HCT116 (cell line): Measurements from ENCODE around the gene TTLL11. TPM values are rescaled to one million over a fixed set of nuclear protein-coding genes. Genes with fewer than 3 reads are reported as not detected.

ENCODE experiments used
- ATAC-seq: fragments of 200-7000 bp; cut with Tn5 transposase; 2 replicates; pipeline ENCODE4 v1.9.1; 2020; ENCODE audit warnings: mild to moderate bottlenecking, moderate library complexity
- BruUV-seq: library from RNA; stranded (reverse); fragments of 400-500 nt; replicated peaks from 2 replicates; lab custom pipeline; 2021; lab: Mats Ljungman, UMichigan
- CTCF ChIA-PET: fragments of 300-600 bp; sonication (Branson Sonifier 250); formaldehyde crosslinking; loops from one replicate; lab custom pipeline; 2021; ENCODE audit warnings: antibody characterized with exemption; lab: Charles Lee
- POLR2A ChIA-PET: fragments of 300-600, 350-600 bp; sonication (Branson Sonifier 250); formaldehyde crosslinking; loops from one replicate; lab custom pipeline; 2021; ENCODE audit warnings: antibody characterized with exemption; lab: Charles Lee
- RAD21 ChIA-PET, 2 experiments: fragments of 300-600 bp; sonication (Branson Sonifier 250); formaldehyde crosslinking; loops; one replicate each; lab custom pipeline; 2023; ENCODE audit warnings: low total read pairs in 2 of 2; ENCODE audit not compliant: uncharacterized antibody in 2 of 2, unreplicated experiment in 2 of 2, low non-redundant PET in 1 of 2; lab: Charles Lee
- DNase-seq: peaks from one replicate; pipeline ENCODE4 v3.0.0-alpha.2; 2010; ENCODE audit warnings: low read depth, low spot score
- H2AFZ ChIP-seq: fragments of 200-600 bp; shearing (Covaris generic), sonication (generic); 2 replicates; pipeline ENCODE4 v1.6.1; 2017; ENCODE audit warnings: low read depth, mixed run types, mixed read lengths, antibody characterized with exemption, low read length; ENCODE audit not compliant: poor library complexity, severe bottlenecking
- H3K27ac ChIP-seq: 2 replicates; pipeline ENCODE4 v1.5.1; 2012; ENCODE audit warnings: low read depth, low read length
- H3K27me3 ChIP-seq: fragments of 200-600 bp; sonication (generic); 2 replicates; pipeline ENCODE4 v1.6.1; 2016; ENCODE audit warnings: mixed run types, low read length, mixed read lengths; ENCODE audit not compliant: insufficient read depth
- H3K36me3 ChIP-seq, 2 experiments: fragments of 200-500 bp in 1 of 2; fragments of 200-600 bp in 1 of 2; sonication (Bioruptor generic) in 1 of 2; sonication (generic) in 1 of 2; 2 replicates each; pipeline versions ENCODE4 v1.5.1 to v1.6.1; 2014 to 2016; ENCODE audit warnings: low read length in 2 of 2, inconsistent platforms in 1 of 2, mixed read lengths in 1 of 2, mixed run types in 1 of 2; ENCODE audit not compliant: insufficient read depth in 2 of 2, control insufficient read depth in 1 of 2
- H3K4me1 ChIP-seq, 2 experiments: fragments of 200-600 bp in 1 of 2; sonication (generic) in 1 of 2; 2 replicates each; pipeline versions ENCODE4 v1.5.1 to v1.6.1; 2012 to 2017; ENCODE audit warnings: low read length in 2 of 2, inconsistent platforms in 1 of 2, mild to moderate bottlenecking in 1 of 2, mixed read lengths in 1 of 2, mixed run types in 1 of 2, moderate library complexity in 1 of 2; ENCODE audit not compliant: insufficient read depth in 2 of 2, control insufficient read depth in 1 of 2
- H3K4me2 ChIP-seq: fragments of 200-600 bp; sonication (generic); 2 replicates; pipeline ENCODE4 v1.6.1; 2017; ENCODE audit warnings: mixed run types, low read length, mixed read lengths
- H3K4me3 ChIP-seq, 2 experiments: fragments of 200-600 bp in 1 of 2; sonication (generic) in 1 of 2; replicated peaks in 1 of 2; 2 replicates each; pipeline ENCODE4 v1.5.1; 2011 to 2016; ENCODE audit warnings: low read length in 2 of 2, control low read depth in 1 of 2, low read depth in 1 of 2, mild to moderate bottlenecking in 1 of 2, mixed read lengths in 1 of 2, mixed run types in 1 of 2
- H3K79me2 ChIP-seq: fragments of 200-600 bp; sonication (generic); 2 replicates; pipeline ENCODE4 v1.6.1; 2017; ENCODE audit warnings: mild to moderate bottlenecking, mixed run types, low read length, moderate library complexity, mixed read lengths; ENCODE audit not compliant: insufficient read depth
- H3K9ac ChIP-seq: fragments of 200-600 bp; sonication (generic); 2 replicates; pipeline ENCODE4 v1.6.1; 2016; ENCODE audit warnings: low read length, mixed read lengths
- H3K9me2 ChIP-seq: fragments of 200-600 bp; sonication (generic), shearing (Covaris generic); 2 replicates; pipeline ENCODE4 v1.6.1; 2017; ENCODE audit warnings: mixed run types, mild to moderate bottlenecking, moderate library complexity; ENCODE audit not compliant: insufficient read depth
- H3K9me3 ChIP-seq, 2 experiments: fragments of 200-500 bp in 1 of 2; fragments of 200-600 bp in 1 of 2; sonication (Bioruptor generic) in 1 of 2; sonication (generic) in 1 of 2; 2 replicates each; pipeline ENCODE4 v1.6.1; 2014 to 2017; ENCODE audit warnings: low read length in 2 of 2, mixed read lengths in 2 of 2, inconsistent platforms in 1 of 2, low read depth in 1 of 2, mild to moderate bottlenecking in 1 of 2, mixed run types in 1 of 2, moderate library complexity in 1 of 2; ENCODE audit not compliant: control insufficient read depth in 1 of 2, insufficient read depth in 1 of 2
- H4K20me1 ChIP-seq: fragments of 200-600 bp; sonication (generic), shearing (Covaris generic); 2 replicates; pipeline ENCODE4 v1.6.1; 2017; ENCODE audit warnings: mixed run types, mild to moderate bottlenecking, moderate library complexity; ENCODE audit not compliant: insufficient read depth
- CBX3 ChIP-seq: IDR thresholded peaks from 2 replicates; pipeline ENCODE4 v1.6.1; 2012; ENCODE audit warnings: low read depth
- CEBPB ChIP-seq: IDR thresholded peaks from 2 replicates; pipeline ENCODE4 v1.6.1; 2012; ENCODE audit warnings: low read depth
- CTCF ChIP-seq, 3 experiments: fragments of 200-600 bp in 1 of 3; sonication (generic) in 1 of 3; IDR thresholded peaks in 2 of 3; conservative IDR thresholded peaks in 1 of 3; 2 replicates each; pipeline ENCODE4 v1.5.1; 2012 to 2017; ENCODE audit warnings: low read depth in 2 of 3, low read length in 2 of 3, antibody characterized with exemption in 1 of 3, borderline replicate concordance in 1 of 3, control low read depth in 1 of 3, mild to moderate bottlenecking in 1 of 3, mixed read lengths in 1 of 3, mixed run types in 1 of 3, moderate library complexity in 1 of 3; ENCODE audit not compliant: insufficient read depth in 1 of 3
- EGR1 ChIP-seq: IDR thresholded peaks from 2 replicates; pipeline ENCODE4 v1.6.1; 2012; ENCODE audit warnings: low read depth
- ELF1 ChIP-seq: IDR thresholded peaks from 2 replicates; pipeline ENCODE4 v1.6.1; 2012; ENCODE audit warnings: low read depth, borderline replicate concordance
- EZH2phosphoT487 ChIP-seq: fragments of 200-600 bp; IDR thresholded peaks from 2 replicates; pipeline ENCODE4 v1.6.1; 2018; ENCODE audit warnings: antibody characterized with exemption, borderline replicate concordance
- FOSL1 ChIP-seq: IDR thresholded peaks from 2 replicates; pipeline ENCODE4 v1.6.1; 2012; ENCODE audit warnings: low read depth
- JUND ChIP-seq: IDR thresholded peaks from 2 replicates; pipeline ENCODE4 v1.6.1; 2012
- MAX ChIP-seq: IDR thresholded peaks from 2 replicates; pipeline ENCODE4 v1.6.1; 2012
- POLR2A ChIP-seq: IDR thresholded peaks from 2 replicates; pipeline ENCODE4 v1.7.0; 2011; ENCODE audit warnings: borderline replicate concordance; ENCODE audit not compliant: insufficient read depth, insufficient read length; ENCODE audit errors: extremely low read depth
- POLR2AphosphoS5 ChIP-seq: IDR thresholded peaks from 2 replicates; pipeline ENCODE4 v1.6.1; 2011; ENCODE audit warnings: mild to moderate bottlenecking, low read depth, low read length, moderate library complexity
- RAD21 ChIP-seq: IDR thresholded peaks from 2 replicates; pipeline ENCODE4 v1.6.1; 2012; ENCODE audit warnings: low read depth, mild to moderate bottlenecking
- REST ChIP-seq: IDR thresholded peaks from 2 replicates; pipeline ENCODE4 v1.6.1; 2012; ENCODE audit warnings: low read depth
- SIN3A ChIP-seq: IDR thresholded peaks from 2 replicates; pipeline ENCODE4 v1.6.1; 2012; ENCODE audit warnings: low read depth
- SP1 ChIP-seq: IDR thresholded peaks from 2 replicates; pipeline ENCODE4 v1.6.1; 2012; ENCODE audit warnings: low read depth
- SRF ChIP-seq: IDR thresholded peaks from 2 replicates; pipeline ENCODE4 v1.6.1; 2012; ENCODE audit warnings: low read depth
- TCF7L2 ChIP-seq: IDR thresholded peaks from 2 replicates; pipeline ENCODE4 v1.7.0; 2011; ENCODE audit warnings: borderline replicate concordance, inconsistent platforms; ENCODE audit not compliant: insufficient read depth, insufficient read length; ENCODE audit errors: extremely low read depth
- ZBTB33 ChIP-seq: IDR thresholded peaks from 2 replicates; pipeline ENCODE4 v1.6.1; 2011; ENCODE audit warnings: mild to moderate bottlenecking, low read length, moderate library complexity; ENCODE audit not compliant: insufficient replicate concordance; ENCODE audit errors: extremely low read depth
- ZFX ChIP-seq: fragments of 450-650 bp; IDR thresholded peaks from 2 replicates; pipeline ENCODE4 v1.6.1; 2017
- ZNF274 ChIP-seq: fragments of 200-500 bp; sonication (Bioruptor generic); IDR thresholded peaks from 2 replicates; pipeline ENCODE4 v1.6.1; 2014; ENCODE audit warnings: mild to moderate bottlenecking, low read depth, low read length, inconsistent platforms
- intact Hi-C: fragments of 100-400 bp; cut with micrococcal nuclease; formaldehyde crosslinking; loops from 2 replicates; pipeline ENCODE4 v1.10.0; 2022
- total RNA-seq: library from RNA; stranded (reverse); gene quantifications from one replicate; pipeline ENCODE4 v1.2.1, GENCODE V29; 2021; ENCODE audit not compliant: unreplicated experiment

Gene TTLL11
- total RNA-seq, 1 experiment from 2014 or later = 2.2 TPM

GRCh38 chr9:122016309-122016708, 76.8 kb downstream of the TTLL11 start:
- POLR2A ChIA-PET = no interaction called here
- no peaks in the 10 kb centered on the region for H3K9me3 ChIP-seq
- intact Hi-C loops = no loop called here

More at GRCh38 chr9:122016309-122016708, 76.8 kb downstream of the TTLL11 start:
- H3K36me3 ChIP-seq = no peaks in the 10 kb centered on the region
- no peak overlapping the region for H3K27ac ChIP-seq
- DNase-seq (no peak), ATAC-seq (no peak)
- no peak overlapping the region for H2AFZ ChIP-seq
- H3K4me2 ChIP-seq = no peak overlapping the region
- no peak for TF ChIP-seq SP1
- no peak for TF ChIP-seq RAD21
- TF ChIP-seq CBX3 = no peak
- TF ChIP-seq CTCF (IDR thresholded peaks at IDR 0.05 in 2 of 3, conservative IDR thresholded peaks at IDR 0.05 in 1 of 3; ENCODE audit: borderline replicate concordance in 1 of 3, insufficient read depth in 1 of 3, low read depth in 2 of 3, low read length in 2 of 3) = no peak
- no peak for TF ChIP-seq EGR1
- TF ChIP-seq FOSL1 = no peak
- no peak for TF ChIP-seq TCF7L2
- TF ChIP-seq REST = no peak
- no peak for TF ChIP-seq EZH2phosphoT487
- TF ChIP-seq SRF = no peak
- TF ChIP-seq ZBTB33 = no peak
- no peak for TF ChIP-seq CEBPB
- TF ChIP-seq SIN3A = no peak
- TF ChIP-seq MAX = no peak
- no peak for TF ChIP-seq ELF1
- TF ChIP-seq JUND = no peak
- no peak for TF ChIP-seq ZFX
- no peak for TF ChIP-seq POLR2A
- TF ChIP-seq POLR2AphosphoS5 = no peak
- TF ChIP-seq ZNF274 = no peak
- H3K9ac ChIP-seq = no peak overlapping the region
- no TSS peak for BruUV-seq
- H3K9me2 ChIP-seq = no peaks in the 10 kb centered on the region
- H3K4me1 ChIP-seq = no peaks in the 10 kb centered on the region
- H3K79me2 ChIP-seq = no peaks in the 10 kb centered on the region
- peaks cover 5% of the 10 kb centered on the region; the same call in 1 of the 2 replicates for H3K27me3 ChIP-seq
- RAD21 ChIA-PET = no interaction called here
- CTCF ChIA-PET = no interaction called here
- H4K20me1 ChIP-seq = no peaks in the 10 kb centered on the region
- H3K4me3 ChIP-seq = no peak overlapping the region
